H9 (cell line): ENCODE data around the gene FHIT. TPM values are rescaled to one million over a fixed set of nuclear protein-coding genes. Genes with fewer than 3 reads are reported as not detected.

Experiments
- DNase-seq: peaks from one replicate; pipeline ENCODE4 v3.0.0-alpha.2; 2017
- H2AFZ ChIP-seq: one replicate; pipeline ENCODE4 v1.6.1; 2013; ENCODE audit warnings: mild to moderate bottlenecking, low read length, control low read depth, moderate library complexity
- H2AK5ac ChIP-seq: 2 replicates; pipeline ENCODE4 v1.6.1; 2013; ENCODE audit warnings: low read length, control low read depth, mixed read lengths; ENCODE audit not compliant: insufficient read length
- H2BK120ac ChIP-seq: one replicate; pipeline ENCODE4 v1.6.1; 2013; ENCODE audit warnings: low read depth, mild to moderate bottlenecking, low read length, control low read depth, inconsistent platforms; ENCODE audit not compliant: poor library complexity, severe bottlenecking
- H2BK12ac ChIP-seq: 2 replicates; pipeline ENCODE4 v1.6.1; 2013; ENCODE audit warnings: low read length, control low read depth, mixed read lengths, low read depth; ENCODE audit not compliant: insufficient read length
- H2BK15ac ChIP-seq: 2 replicates; pipeline ENCODE4 v1.6.1; 2013; ENCODE audit warnings: low read depth, low read length, control low read depth
- H2BK20ac ChIP-seq: one replicate; pipeline ENCODE4 v1.6.1; 2013; ENCODE audit warnings: low read depth, mild to moderate bottlenecking, low read length, control low read depth, inconsistent platforms; ENCODE audit not compliant: poor library complexity, severe bottlenecking
- H2BK5ac ChIP-seq: 2 replicates; pipeline ENCODE4 v1.6.1; 2013; ENCODE audit warnings: low read length, control low read depth, mixed read lengths; ENCODE audit not compliant: insufficient read length
- H3K14ac ChIP-seq: 2 replicates; pipeline ENCODE4 v1.6.1; 2013; ENCODE audit warnings: low read length, control low read depth; ENCODE audit not compliant: insufficient read depth
- H3K18ac ChIP-seq: 2 replicates; pipeline ENCODE4 v1.6.1; 2013; ENCODE audit warnings: low read depth, mild to moderate bottlenecking, mixed read lengths, low read length, control low read depth; ENCODE audit not compliant: insufficient read length
- H3K23ac ChIP-seq: 2 replicates; pipeline ENCODE4 v1.6.1; 2013; ENCODE audit warnings: low read length, control low read depth, mixed read lengths, low read depth; ENCODE audit not compliant: insufficient read length
- H3K23me2 ChIP-seq: 2 replicates; pipeline ENCODE4 v1.6.1; 2013; ENCODE audit warnings: low read depth, mild to moderate bottlenecking, mixed read lengths, low read length, control low read depth; ENCODE audit not compliant: insufficient read length, poor library complexity, severe bottlenecking
- H3K27ac ChIP-seq: 2 replicates; pipeline ENCODE4 v1.5.1; 2013; ENCODE audit warnings: low read length, control low read depth, mixed read lengths, low read depth; ENCODE audit not compliant: insufficient read length
- H3K27me3 ChIP-seq: 2 replicates; pipeline ENCODE4 v1.6.1; 2013; ENCODE audit warnings: low read length, control low read depth, inconsistent platforms; ENCODE audit not compliant: insufficient read depth
- H3K4ac ChIP-seq: 2 replicates; pipeline ENCODE4 v1.6.1; 2013; ENCODE audit warnings: low read depth, mild to moderate bottlenecking, control low read depth, inconsistent platforms, low read length, moderate library complexity
- H3K4me1 ChIP-seq: 2 replicates; pipeline ENCODE4 v1.6.1; 2013; ENCODE audit warnings: low read length, control low read depth, inconsistent platforms; ENCODE audit not compliant: insufficient read depth
- H3K4me2 ChIP-seq: 2 replicates; pipeline ENCODE4 v1.6.1; 2013; ENCODE audit warnings: low read length, control low read depth, mixed read lengths; ENCODE audit not compliant: insufficient read length, insufficient read depth
- H3K56ac ChIP-seq: 2 replicates; pipeline ENCODE4 v1.6.1; 2013; ENCODE audit warnings: low read depth, mild to moderate bottlenecking, mixed read lengths, low read length, control low read depth; ENCODE audit not compliant: insufficient read length
- H3K79me1 ChIP-seq: 2 replicates; pipeline ENCODE4 v1.6.1; 2013; ENCODE audit warnings: low read depth, mild to moderate bottlenecking, moderate library complexity, low read length, control low read depth, inconsistent platforms; ENCODE audit not compliant: insufficient read depth, poor library complexity, severe bottlenecking
- H3K79me2 ChIP-seq: 2 replicates; pipeline ENCODE4 v1.6.1; 2013; ENCODE audit warnings: low read length, control low read depth, inconsistent platforms; ENCODE audit not compliant: insufficient read depth
- H3K9ac ChIP-seq: 2 replicates; pipeline ENCODE4 v1.6.1; 2013; ENCODE audit warnings: low read length, control low read depth, mixed read lengths; ENCODE audit not compliant: insufficient read length; ENCODE audit errors: extremely low read depth
- H3K9me3 ChIP-seq: one replicate; pipeline ENCODE4 v1.6.1; 2013; ENCODE audit warnings: low read depth, low read length, inconsistent platforms; ENCODE audit not compliant: control insufficient read depth
- H3T11ph ChIP-seq: one replicate; pipeline ENCODE4 v1.6.1; 2013; ENCODE audit warnings: mild to moderate bottlenecking, low read length, control low read depth, inconsistent platforms
- H4K20me1 ChIP-seq: one replicate; pipeline ENCODE4 v1.6.1; 2013; ENCODE audit not compliant: control insufficient read depth, insufficient read length, insufficient read depth
- H4K5ac ChIP-seq: 2 replicates; pipeline ENCODE4 v1.6.1; 2013; ENCODE audit warnings: low read depth, mild to moderate bottlenecking, mixed read lengths, low read length, control low read depth; ENCODE audit not compliant: insufficient read length
- H4K8ac ChIP-seq: replicated peaks from 2 replicates; pipeline ENCODE4 v1.6.1; 2013; ENCODE audit warnings: low read length, control low read depth, mixed read lengths, low read depth; ENCODE audit not compliant: insufficient read length
- H4K91ac ChIP-seq: 2 replicates; pipeline ENCODE4 v1.6.1; 2013; ENCODE audit warnings: low read depth, mild to moderate bottlenecking, moderate library complexity, mixed read lengths, low read length, control low read depth; ENCODE audit not compliant: insufficient read length
- H3K27ac Mint-ChIP-seq, 3 experiments: 2 replicates in 2 of 3; 3 replicates in 1 of 3; pipeline ENCODE4 v1.8.0; 2020 to 2021; ENCODE audit warnings: mixed read lengths in 3 of 3, mild to moderate bottlenecking in 1 of 3, moderate library complexity in 1 of 3
- H3K27me3 Mint-ChIP-seq: 2 replicates; pipeline ENCODE4 v1.8.0; 2021; ENCODE audit warnings: low read depth, mild to moderate bottlenecking, moderate library complexity, mixed read lengths
- H3K36me3 Mint-ChIP-seq, 3 experiments: 2 replicates in 2 of 3; 3 replicates in 1 of 3; pipeline ENCODE4 v1.8.0; 2020 to 2021; ENCODE audit warnings: low read depth in 3 of 3, mixed read lengths in 3 of 3; ENCODE audit not compliant: insufficient read depth in 1 of 3
- H3K4me1 Mint-ChIP-seq, 2 experiments: 2 replicates each; pipeline ENCODE4 v1.8.0; 2020; ENCODE audit warnings: mixed read lengths in 2 of 2
- H3K4me3 Mint-ChIP-seq, 2 experiments: 2 replicates in 1 of 2; 3 replicates in 1 of 2; pipeline ENCODE4 v1.8.0; 2020 to 2021; ENCODE audit warnings: mild to moderate bottlenecking in 2 of 2, mixed read lengths in 2 of 2, moderate library complexity in 1 of 2
- H3K9me3 Mint-ChIP-seq, 2 experiments: 2 replicates in 1 of 2; 3 replicates in 1 of 2; pipeline ENCODE4 v1.8.0; 2020; ENCODE audit warnings: mild to moderate bottlenecking in 2 of 2, mixed read lengths in 2 of 2, moderate library complexity in 1 of 2
- WGBS: extraction: QIAGEN DNeasy Blood & Tissue Kit; methylation state at CpG from one replicate; pipeline ENCODE4 v1.1.7; 2013; ENCODE audit warnings: missing lambda C conversion rate, low lambda C conversion rate, mixed read lengths; ENCODE audit not compliant: insufficient read length; ENCODE audit errors: extremely low coverage; 5-methylcytosine and 5-hydroxymethylcytosine counted together
- total RNA-seq: library from RNA; stranded (reverse); gene quantifications from 2 replicates; pipeline ENCODE4 v1.2.1, GENCODE V29; 2021
- TF ChIP-seq, protein P1 (sequence below): fragments of 200-600 bp; sonication (generic); conservative IDR thresholded peaks from 3 replicates; pipeline ENCODE4 v1.8.0; 2021; ENCODE audit warnings: antibody characterized with exemption, mild to moderate bottlenecking

FHIT gene
- total RNA-seq, 1 experiment from 2014 or later = 3.0 TPM

DNA sequence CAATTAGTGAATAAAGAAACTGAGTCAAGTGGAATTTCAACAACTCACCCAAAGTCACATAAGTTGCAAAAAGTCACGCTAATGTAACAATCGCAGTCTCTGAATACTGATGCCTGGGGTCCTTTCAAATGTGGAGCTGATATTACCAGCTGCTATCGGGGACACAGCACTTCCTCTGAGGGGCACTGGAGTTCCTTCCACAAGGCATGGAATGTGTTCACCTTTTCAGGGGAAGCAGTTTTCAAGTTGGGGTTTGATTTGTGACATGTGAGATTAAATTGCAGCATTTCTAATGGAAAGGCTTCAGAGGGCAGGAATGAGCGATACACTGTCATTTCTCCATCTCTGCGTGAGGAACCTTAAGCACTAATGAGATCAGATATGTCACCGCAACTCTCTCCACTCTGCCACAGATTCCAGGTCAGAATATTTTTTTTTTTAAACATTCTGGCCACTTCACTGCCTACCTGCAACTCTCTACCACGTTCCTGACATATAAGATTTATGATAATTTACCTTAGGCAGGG, 1394.3 kb downstream of the FHIT start:
- no peak overlapping the region for H4K91ac ChIP-seq
- no peaks in the 10 kb centered on the region for H3K79me2 ChIP-seq
- WGBS = no CpG with 5 or more reads among the region's 7 CpGs
- H2AFZ ChIP-seq = peak overlapping the region; percentile 5
- H3K56ac ChIP-seq = no peak overlapping the region
- no peak overlapping the region for H3K9ac ChIP-seq
- no peak overlapping the region for H3K27ac ChIP-seq
- no peak overlapping the region for H3K4me2 ChIP-seq
- H3K36me3 Mint-ChIP-seq = no peaks in the 10 kb centered on the region; a peak in 1 of 7 replicates
- no peak overlapping the region for H2AK5ac ChIP-seq
- TF ChIP-seq, protein P1, sequence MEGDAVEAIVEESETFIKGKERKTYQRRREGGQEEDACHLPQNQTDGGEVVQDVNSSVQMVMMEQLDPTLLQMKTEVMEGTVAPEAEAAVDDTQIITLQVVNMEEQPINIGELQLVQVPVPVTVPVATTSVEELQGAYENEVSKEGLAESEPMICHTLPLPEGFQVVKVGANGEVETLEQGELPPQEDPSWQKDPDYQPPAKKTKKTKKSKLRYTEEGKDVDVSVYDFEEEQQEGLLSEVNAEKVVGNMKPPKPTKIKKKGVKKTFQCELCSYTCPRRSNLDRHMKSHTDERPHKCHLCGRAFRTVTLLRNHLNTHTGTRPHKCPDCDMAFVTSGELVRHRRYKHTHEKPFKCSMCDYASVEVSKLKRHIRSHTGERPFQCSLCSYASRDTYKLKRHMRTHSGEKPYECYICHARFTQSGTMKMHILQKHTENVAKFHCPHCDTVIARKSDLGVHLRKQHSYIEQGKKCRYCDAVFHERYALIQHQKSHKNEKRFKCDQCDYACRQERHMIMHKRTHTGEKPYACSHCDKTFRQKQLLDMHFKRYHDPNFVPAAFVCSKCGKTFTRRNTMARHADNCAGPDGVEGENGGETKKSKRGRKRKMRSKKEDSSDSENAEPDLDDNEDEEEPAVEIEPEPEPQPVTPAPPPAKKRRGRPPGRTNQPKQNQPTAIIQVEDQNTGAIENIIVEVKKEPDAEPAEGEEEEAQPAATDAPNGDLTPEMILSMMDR = no peak
- H2BK15ac ChIP-seq = no peak overlapping the region
- no peak overlapping the region for H3K27ac Mint-ChIP-seq
- no peaks in the 10 kb centered on the region for H3K9me3 ChIP-seq
- no peak overlapping the region for H3T11ph ChIP-seq
- H4K8ac ChIP-seq = no peak overlapping the region
- no peak overlapping the region for H3K18ac ChIP-seq
- H4K5ac ChIP-seq = no peak overlapping the region
- H2BK5ac ChIP-seq = no peak overlapping the region
- H3K27me3 Mint-ChIP-seq = peaks cover under 1% of the 10 kb centered on the region; the same call in 1 of the 2 replicates
- no peak overlapping the region for H2BK120ac ChIP-seq
- H3K4ac ChIP-seq = no peak overlapping the region
- H3K23ac ChIP-seq = no peak overlapping the region
- H3K27me3 ChIP-seq = no peaks in the 10 kb centered on the region
- H2BK20ac ChIP-seq = no peak overlapping the region
- no peak for DNase-seq
- no peaks in the 10 kb centered on the region for H3K4me1 ChIP-seq
- H2BK12ac ChIP-seq = no peak overlapping the region
- no peak overlapping the region for H3K4me3 Mint-ChIP-seq
- H3K9me3 Mint-ChIP-seq = peaks cover 2% of the 10 kb centered on the region in 2 experiments; a peak in 3 of 5 replicates
- peaks cover 2 to 7% of the 10 kb centered on the region in 2 experiments for H3K4me1 Mint-ChIP-seq
- H3K14ac ChIP-seq = no peak overlapping the region
- H4K20me1 ChIP-seq = peaks cover 2% of the 10 kb centered on the region
- H3K79me1 ChIP-seq = no peaks in the 10 kb centered on the region
- no peaks in the 10 kb centered on the region for H3K23me2 ChIP-seq
